Left lung (tissue), 10 donors: ENCODE data around the gene PDHA1. TPM values are rescaled to one million over a fixed set of nuclear protein-coding genes. Genes with fewer than 3 reads are reported as not detected.

Experiments used
- ATAC-seq: fragments of 200-7000 bp; cut with Tn5 transposase; one replicate; pipeline ENCODE4 v1.9.1; 2020; ENCODE audit warnings: moderate library complexity
- DNase-seq, 4 donors: peaks; one replicate each; pipeline ENCODE4 v3.0.0-alpha.2; 2013 to 2020
- H3K27ac ChIP-seq, 2 donors: fragments of 200-600 bp; sonication (generic) in 1 of 2; one replicate each; pipeline versions ENCODE4 v1.5.0 to v1.8.0; 2020 to 2021
- H3K27me3 ChIP-seq, 2 donors: fragments of 200-600 bp; sonication (generic) in 1 of 2; one replicate each; pipeline versions ENCODE4 v1.5.0 to v1.8.0; 2020 to 2021
- H3K36me3 ChIP-seq, 2 donors: fragments of 200-600 bp; sonication (generic) in 1 of 2; one replicate each; pipeline versions ENCODE4 v1.5.0 to v1.8.0; 2020 to 2021
- H3K4me1 ChIP-seq, 2 donors: fragments of 200-600 bp; one replicate each; pipeline ENCODE4 v1.8.0; 2021
- H3K4me3 ChIP-seq, 2 donors: fragments of 200-600 bp; sonication (generic) in 1 of 2; one replicate each; pipeline versions ENCODE4 v1.5.0 to v1.8.0; 2020 to 2021; ENCODE audit warnings: mild to moderate bottlenecking in 1 of 2
- H3K9me3 ChIP-seq, 2 donors: fragments of 200-600 bp; sonication (generic) in 1 of 2; one replicate each; pipeline versions ENCODE4 v1.5.0 to v1.8.0; 2020 to 2021
- intact Hi-C, 2 donors: fragments of 100-400 bp; cut with DNase I; formaldehyde crosslinking; loops; one replicate each; pipeline versions ENCODE4 v1.11.2 to v1.14.2; 2022
- polyA plus RNA-seq, 6 donors: library from polyadenylated mRNA; unstranded; fragments of 120-200 nt; gene quantifications; one replicate each; pipeline ENCODE4 v1.2.1, GENCODE V29; 2013; ENCODE audit not compliant: insufficient read length in 6 of 6
- total RNA-seq, 2 donors: library from RNA; stranded (reverse); fragmentation: NEBNext Ultra II Directional; extraction: Animal tissue kit (Norgen Biotek cat#: 25700); gene quantifications; one replicate each; pipeline ENCODE4 v1.2.1, GENCODE V29; 2021
- TF ChIP-seq, protein P1 (sequence below), 2 donors: fragments of 200-600 bp; sonication (generic) in 1 of 2; IDR thresholded peaks; one replicate each; pipeline versions ENCODE4 v1.5.0 to v1.8.0; 2021; ENCODE audit warnings: antibody characterized with exemption in 2 of 2
- donor health status: DM: no; HTN: yes; CAD: no.
- donor health status: DM: no; HTN: no; CAD: no.

The PDHA1 gene
- total and polyA plus RNA-seq, 8 donors = 120 to 170 (median 152) TPM

DNA sequence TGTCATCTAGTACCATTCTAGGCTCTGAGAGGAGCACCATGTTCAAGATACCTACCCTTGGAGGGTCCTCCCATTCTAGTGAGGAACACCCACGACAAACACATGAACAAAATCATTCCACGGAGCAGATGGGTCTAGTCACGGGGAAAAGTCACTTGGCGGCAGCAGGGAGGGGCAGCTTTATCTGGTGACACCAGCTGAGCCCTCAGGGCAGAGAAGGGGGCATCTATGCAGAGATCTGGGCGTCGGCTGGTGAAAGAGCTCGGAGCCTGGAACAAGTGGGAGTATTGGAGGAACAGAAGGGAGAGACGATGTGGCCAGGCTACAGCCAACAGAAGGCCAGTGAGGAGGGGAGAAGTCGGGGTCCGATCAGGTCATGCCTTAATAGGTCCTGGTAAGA lies 11.9 kb upstream of the PDHA1 start:
- TF ChIP-seq, protein P1, sequence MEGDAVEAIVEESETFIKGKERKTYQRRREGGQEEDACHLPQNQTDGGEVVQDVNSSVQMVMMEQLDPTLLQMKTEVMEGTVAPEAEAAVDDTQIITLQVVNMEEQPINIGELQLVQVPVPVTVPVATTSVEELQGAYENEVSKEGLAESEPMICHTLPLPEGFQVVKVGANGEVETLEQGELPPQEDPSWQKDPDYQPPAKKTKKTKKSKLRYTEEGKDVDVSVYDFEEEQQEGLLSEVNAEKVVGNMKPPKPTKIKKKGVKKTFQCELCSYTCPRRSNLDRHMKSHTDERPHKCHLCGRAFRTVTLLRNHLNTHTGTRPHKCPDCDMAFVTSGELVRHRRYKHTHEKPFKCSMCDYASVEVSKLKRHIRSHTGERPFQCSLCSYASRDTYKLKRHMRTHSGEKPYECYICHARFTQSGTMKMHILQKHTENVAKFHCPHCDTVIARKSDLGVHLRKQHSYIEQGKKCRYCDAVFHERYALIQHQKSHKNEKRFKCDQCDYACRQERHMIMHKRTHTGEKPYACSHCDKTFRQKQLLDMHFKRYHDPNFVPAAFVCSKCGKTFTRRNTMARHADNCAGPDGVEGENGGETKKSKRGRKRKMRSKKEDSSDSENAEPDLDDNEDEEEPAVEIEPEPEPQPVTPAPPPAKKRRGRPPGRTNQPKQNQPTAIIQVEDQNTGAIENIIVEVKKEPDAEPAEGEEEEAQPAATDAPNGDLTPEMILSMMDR (IDR thresholded peaks at IDR 0.05) = no peak
- H3K27ac ChIP-seq = no peak overlapping the region
- intact Hi-C loops = loop anchor here in 1 of 2 donors (10.0 kb wide), 2 partner anchors 397 to 937 kb away; no protein-coding TSS in a partner anchor
- no peaks in the 10 kb centered on the region for H3K36me3 ChIP-seq
- no peak for ATAC-seq
- no peaks in the 10 kb centered on the region for H3K27me3 ChIP-seq
- no peaks in the 10 kb centered on the region for H3K4me1 ChIP-seq
- no peak overlapping the region for H3K4me3 ChIP-seq
- no peaks in the 10 kb centered on the region for H3K9me3 ChIP-seq
- DNase-seq = no peak

- TF ChIP-seq, protein P1 (IDR thresholded peaks at IDR 0.05) = no peak
- Histone ChIP-seq H3K9me3 (no peaks in the 10 kb centered on the region), H3K4me1 (no peaks in the 10 kb centered on the region), H3K4me3 (no peak overlapping the region), H3K27ac (no peak overlapping the region), H3K36me3 (no peaks in the 10 kb centered on the region), H3K27me3 (no peaks in the 10 kb centered on the region)
- ATAC-seq = peak; percentile 11
- DNase-seq = peak in 2 of 4 donors; percentile 28 to 47
- intact Hi-C loops = loop anchor here in 1 of 2 donors (10.0 kb wide), 2 partner anchors 398 to 938 kb away; no protein-coding TSS in a partner anchor
Observed at GRCh38 chrX:19332983-19333382, 10.7 kb upstream of the PDHA1 start.

DNA sequence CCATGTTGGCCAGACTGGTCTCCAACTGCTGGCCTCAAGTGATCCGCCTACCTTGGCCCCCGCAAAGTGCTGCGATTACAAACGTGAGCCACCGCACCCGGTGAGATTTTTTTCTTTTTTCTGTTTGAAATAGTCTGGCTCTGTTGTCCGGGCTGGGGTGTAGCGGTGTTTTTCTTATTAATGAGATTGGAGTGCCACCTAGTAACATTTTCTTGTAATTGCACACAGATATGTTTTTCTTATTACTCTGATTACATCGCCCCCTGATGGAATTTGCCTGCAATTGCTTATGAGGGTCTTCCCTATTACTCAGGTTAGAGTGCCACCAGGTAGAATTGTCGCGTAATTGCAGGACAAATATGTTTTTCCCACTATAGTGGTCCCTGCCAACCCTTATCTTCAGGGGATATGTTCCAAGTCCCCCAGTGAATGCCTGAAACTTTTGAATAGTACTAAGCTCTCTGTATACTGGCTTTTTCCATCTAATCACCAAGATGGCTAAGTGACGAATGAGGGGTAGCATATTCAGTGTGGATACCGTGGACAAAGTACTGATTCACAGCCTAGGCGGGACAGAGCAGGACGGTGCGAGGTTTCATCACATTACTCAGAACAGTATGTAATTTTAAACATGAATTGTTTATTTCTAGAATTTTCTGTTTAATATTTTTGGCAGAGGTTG lies 8.6 kb upstream of the PDHA1 start:
- Histone ChIP-seq H3K4me1 (no peaks in the 10 kb centered on the region), H3K27me3 (no peaks in the 10 kb centered on the region), H3K27ac (no peak overlapping the region), H3K9me3 (no peaks in the 10 kb centered on the region), H3K36me3 (no peaks in the 10 kb centered on the region), H3K4me3 (no peak overlapping the region)
- peak; percentile 65 for ATAC-seq
- DNase-seq = no peak
- intact Hi-C loops = loop anchor here in 1 of 2 donors (10.0 kb wide), 2 partner anchors 400 to 940 kb away; no protein-coding TSS in a partner anchor
- TF ChIP-seq, protein P1 (IDR thresholded peaks at IDR 0.05) = peak in 1 of 2 donors; percentile 37

GRCh38 chrX:19342331-19342906 lies 1.3 kb upstream of the PDHA1 start:
- no peak for ATAC-seq
- intact Hi-C loops = no loop called here
- DNase-seq = peak in 1 of 4 donors; percentile 23
- H3K27me3 ChIP-seq = no peaks in the 10 kb centered on the region
- H3K4me3 ChIP-seq = no peak overlapping the region
- H3K4me1 ChIP-seq = peaks cover 0 to 12% of the 10 kb centered on the region in 2 donors
- H3K27ac ChIP-seq = no peak overlapping the region
- no peaks in the 10 kb centered on the region for H3K36me3 ChIP-seq
- TF ChIP-seq, protein P1 (IDR thresholded peaks at IDR 0.05) = no peak
- H3K9me3 ChIP-seq = no peaks in the 10 kb centered on the region

GRCh38 chrX:19343085-19343534 lies 617 bp upstream of the PDHA1 start:
- intact Hi-C loops = no loop called here
- peaks cover 0 to 4% of the 10 kb centered on the region in 2 donors for H3K27me3 ChIP-seq
- peak overlapping the region; percentile 9 to 72 for H3K4me3 ChIP-seq
- H3K4me1 ChIP-seq = peaks cover 0 to 12% of the 10 kb centered on the region in 2 donors
- peak; percentile 3 for ATAC-seq
- H3K27ac ChIP-seq = peak overlapping the region; percentile 67 to 83
- DNase-seq = no peak
- H3K36me3 ChIP-seq = no peaks in the 10 kb centered on the region
- H3K9me3 ChIP-seq = no peaks in the 10 kb centered on the region
- TF ChIP-seq, protein P1 (IDR thresholded peaks at IDR 0.05) = no peak
